ENCODE measurements around the gene MICB.

- TF ChIP-seq CREM (IDR thresholded peaks at IDR 0.05; ENCODE audit: low read depth) = peak; percentile 52
- no peak for TF ChIP-seq BCLAF1 (IDR thresholded peaks at IDR 0.05; ENCODE audit: borderline replicate concordance in 1 of 2, control insufficient read depth in 1 of 2, low read depth in 2 of 2, low read length in 1 of 2)
- TF ChIP-seq ATF2 (CRISPR knock-in tag; IDR thresholded peaks at IDR 0.05) = no peak
- TF ChIP-seq ZBTB49 (CRISPR knock-in tag; IDR thresholded peaks at IDR 0.05; ENCODE audit: borderline replicate concordance) = no peak
- TF ChIP-seq MNT (conservative IDR thresholded peaks at IDR 0.05) = peak in 1 of 2 experiments; percentile 32; a peak in 1 of 4 replicates
- no peak for TF ChIP-seq FOXP1 (CRISPR knock-in tag; IDR thresholded peaks at IDR 0.05)
- TF ChIP-seq TSC22D4 (tag; IDR thresholded peaks at IDR 0.05) = no peak
- TF ChIP-seq CTCF (IDR thresholded peaks at IDR 0.05 in 2 of 3, conservative IDR thresholded peaks at IDR 0.05 in 1 of 3; ENCODE audit: insufficient read depth in 2 of 3, low read depth in 1 of 3, low read length in 3 of 3) = no peak
- TF ChIP-seq RAD51 (IDR thresholded peaks at IDR 0.05; ENCODE audit: borderline replicate concordance, low read depth) = no peak
- TF ChIP-seq PBX2 (CRISPR knock-in tag; IDR thresholded peaks at IDR 0.05; ENCODE audit: low read depth) = no peak
- no peak for TF ChIP-seq PBX2 (tag; conservative IDR thresholded peaks at IDR 0.05; ENCODE audit: low read depth)
Observed at GRCh38 chr6:31558631-31559500, 60.9 kb downstream of the MICB start.

Measured in K562 (cell line).